ENCODE data around the gene PLA2G4D.

The PLA2G4D gene

GRCh38 chr15:42050484-42051255 lies 43.7 kb downstream of the PLA2G4D start:
- no peak for DNase-seq (ENCODE audit: low read depth)

DNA sequence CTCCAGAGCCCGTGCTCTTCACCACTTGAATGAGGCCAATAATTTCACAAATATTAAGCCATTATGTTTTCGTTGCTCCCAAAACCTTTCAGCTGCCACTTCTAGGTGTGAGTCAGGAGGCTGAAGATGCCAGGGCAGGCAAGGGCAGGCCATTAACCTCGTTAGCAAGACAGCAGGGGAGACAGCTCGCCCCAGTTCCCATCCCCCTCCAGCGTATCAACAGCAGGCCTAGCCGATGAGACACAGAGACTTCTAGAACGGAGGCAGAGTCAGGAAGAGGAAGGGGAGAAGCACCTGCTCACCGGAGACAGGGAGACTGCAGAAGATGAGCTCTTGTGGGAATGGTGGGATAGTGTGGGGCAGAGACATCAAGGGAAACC lies 45.6 kb downstream of the PLA2G4D start:
- DNase-seq (ENCODE audit: low read depth), result no peak

GRCh38 chr15:42048080-42048820 lies 46.1 kb downstream of the PLA2G4D start:
- no peak for DNase-seq (ENCODE audit: low read depth)

- no peak for DNase-seq (ENCODE audit: low read depth)
Measured at GRCh38 chr15:42046597-42046996, 47.8 kb downstream of the PLA2G4D start.

DNA sequence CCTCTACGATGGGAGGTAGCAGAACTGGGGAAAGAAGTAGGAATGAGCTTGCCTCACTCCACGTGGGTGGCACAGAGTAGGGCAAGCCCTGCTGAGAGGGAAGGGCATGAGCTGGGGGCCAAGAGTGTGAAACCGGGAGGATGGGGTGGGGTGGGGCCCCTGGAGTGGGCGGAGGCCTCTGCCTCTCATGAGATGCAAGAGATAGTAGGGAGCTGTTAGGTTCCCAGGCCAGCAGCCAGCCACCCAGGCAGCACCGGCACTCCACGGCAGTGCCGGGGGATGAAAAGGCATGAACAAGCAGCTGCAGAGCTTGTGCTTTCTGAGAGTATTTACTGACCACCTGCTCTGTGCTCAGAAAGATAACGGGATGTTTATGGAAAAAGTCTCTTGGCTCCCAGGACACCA lies 49.1 kb downstream of the PLA2G4D start:
- no peak for DNase-seq (ENCODE audit: low read depth)

DNA sequence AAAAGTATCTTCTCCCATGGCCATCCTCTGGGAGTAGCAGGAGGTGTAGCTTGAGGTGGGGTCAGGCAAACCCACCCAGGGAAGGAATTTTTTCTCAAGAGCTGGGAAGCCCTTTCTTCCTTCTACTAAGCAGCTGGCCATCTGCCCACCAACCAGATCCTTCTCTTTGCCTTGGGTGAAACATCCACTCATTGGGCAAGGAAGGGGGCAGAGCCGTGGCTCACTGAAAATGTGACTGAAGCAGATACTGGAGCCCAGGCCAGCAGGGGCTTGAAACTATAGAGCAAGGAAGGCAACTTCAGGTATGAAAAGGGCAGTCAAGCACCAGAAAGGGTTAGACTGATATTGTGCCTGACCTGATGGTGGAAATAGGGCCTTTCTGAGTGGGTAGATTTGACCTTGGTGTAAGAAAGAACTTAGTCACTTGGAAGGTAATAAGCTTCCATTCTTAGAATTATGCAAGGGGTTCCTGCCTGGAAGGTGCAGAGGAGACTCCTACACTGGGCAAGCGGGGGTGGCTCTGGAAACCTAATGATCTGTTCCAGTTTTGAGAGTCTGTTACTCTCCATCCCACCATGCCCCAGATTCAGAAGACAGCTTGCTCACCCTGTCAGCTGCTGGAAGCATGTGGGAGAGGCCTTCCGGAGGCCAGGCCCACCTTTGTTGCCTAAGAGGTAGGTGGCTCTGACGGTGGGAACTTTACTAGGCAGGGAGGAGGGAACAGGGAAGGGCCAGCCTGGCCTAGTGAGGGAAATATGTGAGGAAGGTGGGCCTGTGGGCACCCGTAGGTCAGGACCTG lies 51.6 kb downstream of the PLA2G4D start:
- no peak for DNase-seq (ENCODE audit: low read depth)

GRCh38 chr15:42038401-42038800 lies 56.0 kb downstream of the PLA2G4D start:
- no peak for DNase-seq (ENCODE audit: low read depth)

GRCh38 chr15:42037656-42038055 lies 56.7 kb downstream of the PLA2G4D start:
- DNase-seq (ENCODE audit: low read depth), result no peak

DNA sequence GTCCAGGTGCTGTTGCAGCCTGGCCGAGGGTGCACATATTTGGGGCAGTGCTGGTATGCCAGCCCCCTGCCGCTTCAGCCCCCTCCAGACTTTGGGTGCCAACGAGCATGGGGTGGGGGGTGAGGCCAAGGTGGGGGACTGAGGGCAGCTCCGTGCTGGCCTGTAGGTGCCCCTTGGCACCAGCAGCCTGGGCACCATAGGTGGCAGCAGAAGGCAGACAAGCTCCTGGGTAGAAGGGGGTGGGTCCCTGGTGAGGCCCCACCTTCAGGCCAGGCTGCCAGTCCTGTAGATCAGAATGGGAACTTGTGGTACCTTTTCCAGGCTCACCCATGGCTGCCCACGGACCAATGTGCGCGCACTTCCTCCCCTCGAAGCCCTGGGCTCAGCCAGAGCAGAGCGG lies 57.4 kb downstream of the PLA2G4D start:
- DNase-seq (ENCODE audit: low read depth), result no peak

DNA sequence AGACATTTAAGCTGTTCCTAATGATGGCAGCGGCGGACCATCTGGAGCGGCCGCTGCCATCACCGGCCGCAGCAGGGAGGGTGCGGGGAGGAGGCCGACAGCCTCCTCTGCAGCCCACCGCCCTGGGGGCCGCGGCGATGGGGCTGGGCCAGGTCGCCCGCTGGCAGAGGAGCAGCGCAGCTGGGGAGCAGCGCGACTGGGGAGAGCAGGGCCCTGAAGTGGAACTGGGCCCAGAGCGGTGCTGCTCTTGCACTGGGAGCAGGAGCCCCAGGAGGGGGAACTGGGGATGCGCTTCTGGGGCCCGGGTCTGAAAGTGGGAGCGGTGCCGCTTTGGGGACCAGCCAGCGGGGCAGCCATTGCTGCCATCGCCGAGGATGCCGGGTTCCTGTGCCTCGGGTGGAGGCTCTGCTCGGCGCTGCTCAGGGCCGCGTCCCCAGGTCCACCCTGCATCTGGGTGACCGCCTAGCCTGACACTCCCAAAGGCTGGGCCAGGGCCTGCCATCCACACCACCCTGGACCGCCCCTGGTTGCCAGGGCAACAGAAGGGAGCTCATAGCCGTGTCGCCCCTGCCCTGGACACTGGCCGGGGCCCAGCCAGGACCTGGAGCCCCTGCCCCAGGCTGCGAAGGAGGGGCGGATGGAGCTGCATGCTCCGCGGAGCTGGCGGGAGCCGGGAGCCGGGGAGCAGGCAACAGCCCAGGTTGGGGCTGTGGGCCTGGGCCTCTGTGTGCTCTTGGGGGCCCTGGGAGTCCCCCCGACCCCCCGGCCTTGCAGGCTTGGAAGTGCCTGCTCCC lies 58.1 kb downstream of the PLA2G4D start:
- DNase-seq (ENCODE audit: low read depth), result no peak

DNA sequence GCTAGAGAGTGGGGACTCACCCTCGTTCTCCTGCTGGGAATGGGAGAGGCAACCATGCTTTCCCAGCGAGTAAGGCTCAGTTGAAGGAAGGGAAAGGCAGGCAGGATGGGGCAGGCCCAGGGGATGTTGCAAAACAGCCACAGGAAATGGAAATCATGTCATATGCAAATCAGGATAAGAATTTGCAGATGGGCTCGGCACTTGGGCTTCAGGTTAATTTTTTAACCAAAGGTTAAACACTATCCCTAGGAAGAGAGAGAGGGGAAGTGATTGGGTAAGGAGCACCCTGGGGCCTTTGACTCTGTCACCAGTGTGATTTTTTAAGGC lies 59.0 kb downstream of the PLA2G4D start:
- DNase-seq (ENCODE audit: low read depth), result peak; percentile 15

- no peak for DNase-seq (ENCODE audit: low read depth)
Measured at GRCh38 chr15:42034628-42035434, 59.5 kb downstream of the PLA2G4D start.

GRCh38 chr15:42033214-42033873 lies 61.0 kb downstream of the PLA2G4D start:
- DNase-seq (ENCODE audit: low read depth), result no peak

DNA sequence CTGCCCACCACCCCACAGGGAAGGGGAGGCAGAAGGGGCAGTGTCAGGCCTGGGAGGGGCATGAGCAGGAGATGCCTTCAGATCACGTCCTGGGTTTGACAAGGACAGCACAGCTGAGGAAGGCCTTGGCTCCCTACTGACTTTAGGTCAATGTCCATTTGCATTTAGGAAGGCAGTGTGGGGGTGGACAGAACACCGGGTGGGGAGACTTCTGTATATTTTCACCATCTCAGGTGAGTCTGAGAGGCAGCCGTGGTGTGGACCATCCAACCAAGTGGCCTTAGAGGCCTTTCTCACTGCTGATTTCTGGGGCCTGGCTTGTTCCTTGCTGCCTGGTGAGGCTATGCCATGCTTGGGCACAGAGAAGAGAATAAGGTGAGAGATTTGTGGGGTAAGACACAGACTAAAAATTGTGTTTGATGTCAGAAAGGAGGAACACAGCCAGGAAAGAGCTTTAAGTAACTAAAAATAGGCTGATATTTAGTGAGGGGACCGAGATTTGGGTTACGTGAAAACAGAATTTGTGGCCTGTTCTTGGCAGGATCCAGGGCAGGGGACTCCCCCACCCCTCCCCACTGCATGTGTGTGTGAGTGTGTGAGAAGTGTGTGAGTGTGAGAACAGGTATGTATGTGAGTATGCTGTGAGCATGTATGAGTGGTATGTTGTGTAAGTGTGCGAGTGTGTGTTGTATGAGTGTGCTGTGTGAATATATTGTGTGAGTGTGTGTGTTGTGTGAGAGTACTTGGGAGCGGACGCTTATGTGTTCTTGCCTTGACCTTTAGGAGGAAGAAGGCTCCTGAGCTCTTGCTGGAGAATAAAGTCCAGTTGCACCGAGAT lies 61.8 kb downstream of the PLA2G4D start:
- no peak for DNase-seq (ENCODE audit: low read depth)

DNA sequence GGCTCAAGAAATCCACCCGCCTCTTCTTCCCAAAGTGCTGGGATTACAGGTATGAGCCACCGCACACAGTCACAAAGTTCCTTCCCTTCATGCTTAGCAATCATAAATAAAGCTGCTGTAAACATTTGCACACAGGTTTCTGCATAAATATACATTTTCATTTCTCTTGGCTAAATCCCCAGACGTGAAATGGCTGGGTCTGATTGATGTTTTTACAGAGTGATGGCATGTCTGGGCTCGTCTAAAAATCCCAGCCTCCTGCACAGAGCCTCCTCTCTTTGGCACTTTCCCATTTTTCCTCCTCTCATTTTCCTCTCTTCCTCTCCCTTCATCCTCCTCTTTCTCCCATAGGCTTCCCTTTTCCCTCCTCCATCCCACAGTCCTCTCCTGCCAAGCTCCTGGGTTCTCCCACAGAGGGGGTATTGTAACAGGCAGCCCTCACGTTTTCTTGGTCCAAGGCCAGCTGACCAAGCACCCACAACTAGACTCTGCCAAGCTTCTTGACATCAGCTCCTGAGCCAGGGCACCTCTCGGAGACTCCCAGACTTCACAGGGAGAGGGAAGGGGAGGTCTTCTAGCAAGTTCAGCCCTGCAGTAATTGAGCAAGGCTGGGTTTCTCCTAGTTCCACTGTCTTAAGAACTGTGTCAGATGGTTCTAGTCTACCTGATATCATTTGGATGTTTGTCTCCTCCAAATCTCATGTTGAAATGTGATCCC lies 63.0 kb downstream of the PLA2G4D start:
- DNase-seq (ENCODE audit: low read depth), result no peak

- DNase-seq (ENCODE audit: low read depth), result no peak
Measured at GRCh38 chr15:42027521-42027920, 66.8 kb downstream of the PLA2G4D start.

DNA sequence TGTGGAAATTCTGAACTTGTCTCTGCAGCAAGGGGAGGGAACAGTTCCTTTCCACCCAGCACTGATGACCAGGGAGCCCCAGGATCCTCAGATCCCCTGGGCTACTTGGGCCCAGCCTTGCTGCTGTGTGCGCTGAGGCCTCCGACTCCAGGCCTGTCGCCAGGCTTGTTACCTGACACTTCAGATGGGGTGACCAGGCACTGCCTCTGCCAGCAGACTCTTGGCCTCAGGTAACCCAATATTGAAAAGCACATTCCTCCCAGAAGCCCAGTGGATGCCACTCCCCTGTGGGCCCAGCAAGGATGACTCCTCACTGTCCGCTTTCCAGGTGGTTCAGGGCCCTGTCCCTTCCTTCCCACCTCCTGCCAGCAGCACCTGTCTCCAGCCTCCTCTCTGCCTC lies 70.1 kb downstream of the PLA2G4D start:
- no peak for DNase-seq (ENCODE audit: low read depth)

DNA sequence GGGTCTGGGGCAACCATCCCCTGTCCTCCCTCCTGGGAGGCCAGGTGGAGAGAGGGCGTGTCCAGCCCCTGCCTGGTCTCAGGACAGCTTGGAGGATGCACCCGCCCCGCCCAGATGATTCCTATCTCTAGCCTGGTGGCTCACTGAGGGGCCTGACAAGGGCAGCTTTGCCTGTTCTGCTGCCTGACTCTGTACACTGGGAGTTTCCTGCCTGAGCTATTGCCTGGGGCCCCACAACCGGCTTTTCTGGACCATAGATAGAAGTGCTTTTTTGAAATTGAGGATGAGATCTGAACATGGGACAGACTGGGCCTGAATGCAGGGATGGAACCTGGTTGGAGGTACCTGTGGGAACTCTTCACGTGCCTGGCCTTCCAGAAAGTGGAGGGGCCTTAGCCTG lies 72.8 kb downstream of the PLA2G4D start:
- no peak for DNase-seq (ENCODE audit: low read depth)

- DNase-seq (ENCODE audit: low read depth), result no peak
Measured at GRCh38 chr15:42020713-42021273, 73.6 kb downstream of the PLA2G4D start, which contains the start of gene PLA2G4E. Gene PLA2G4E (minus strand): TSS chr15:42021042. CDS start chr15:42021030, 12 bp downstream.
